Glomerular visceral epithelial cell (primary cell): ENCODE data around the gene CIROP.
A peak's percentile ranks its signal among the peaks of the same experiment; 100 is the strongest.

Experiments used
- DNase-seq: peaks from one replicate; pipeline ENCODE4 v3.0.0-alpha.2; 2016; ENCODE audit errors: extremely low spot score

The CIROP gene

GRCh38 chr14:23104591-23105347, at the start of gene CIROP:
CIROP (minus strand) TSS chr14:23104989; CDS start chr14:23104920, 69 bp downstream.
- DNase-seq: no peak

DNA sequence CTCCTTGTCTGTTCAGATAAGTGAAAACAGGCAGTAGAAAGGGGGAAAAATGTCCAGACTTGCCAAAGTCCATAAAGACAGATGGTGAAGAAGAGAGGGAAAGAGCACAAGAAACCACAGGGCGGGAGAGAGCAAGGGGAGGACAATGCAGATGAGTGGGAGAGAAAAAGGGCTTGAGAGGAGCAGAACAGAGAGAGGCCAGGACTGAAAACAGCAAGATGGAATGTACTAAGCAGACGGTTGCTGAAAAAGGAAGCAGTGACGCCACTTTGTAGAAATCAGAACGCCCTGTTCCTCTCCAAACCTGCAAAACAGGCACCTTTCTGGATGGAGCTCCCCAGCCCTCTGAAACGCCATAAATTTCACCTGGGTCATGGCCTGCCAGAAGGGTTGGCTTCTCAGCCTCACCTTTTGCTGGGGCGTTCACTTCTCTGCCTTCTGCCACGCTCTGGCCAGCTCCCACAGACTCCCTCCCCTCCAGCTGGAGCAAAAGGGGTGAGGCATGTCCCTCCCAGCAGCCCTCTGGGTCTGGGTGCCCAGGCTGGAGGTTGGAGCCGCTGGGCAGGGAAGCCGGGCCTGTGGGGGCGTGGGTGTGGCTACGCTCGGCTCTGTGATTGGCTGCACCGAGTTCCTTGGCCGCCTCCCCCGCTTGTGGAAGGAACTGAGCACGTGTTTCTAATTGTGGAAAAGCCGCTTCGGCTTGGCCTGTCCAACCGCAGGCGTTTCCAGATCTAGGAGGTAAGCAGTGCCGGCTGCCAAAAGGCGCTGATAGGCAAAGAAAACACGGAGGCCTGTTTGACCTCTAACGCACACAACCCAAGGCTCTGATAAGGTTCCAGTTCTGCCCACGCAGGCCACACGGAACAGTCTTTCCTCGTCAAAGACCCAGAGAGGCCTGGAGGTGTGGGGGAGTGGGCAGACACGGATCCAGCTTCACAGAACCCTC, 49.3 kb upstream of the CIROP start:
- no peak for DNase-seq

GRCh38 chr14:23151342-23151741, 46.6 kb upstream of the CIROP start:
- DNase-seq: no peak

- no peak for DNase-seq
Observed at GRCh38 chr14:23149745-23150144, 45.0 kb upstream of the CIROP start.

DNA sequence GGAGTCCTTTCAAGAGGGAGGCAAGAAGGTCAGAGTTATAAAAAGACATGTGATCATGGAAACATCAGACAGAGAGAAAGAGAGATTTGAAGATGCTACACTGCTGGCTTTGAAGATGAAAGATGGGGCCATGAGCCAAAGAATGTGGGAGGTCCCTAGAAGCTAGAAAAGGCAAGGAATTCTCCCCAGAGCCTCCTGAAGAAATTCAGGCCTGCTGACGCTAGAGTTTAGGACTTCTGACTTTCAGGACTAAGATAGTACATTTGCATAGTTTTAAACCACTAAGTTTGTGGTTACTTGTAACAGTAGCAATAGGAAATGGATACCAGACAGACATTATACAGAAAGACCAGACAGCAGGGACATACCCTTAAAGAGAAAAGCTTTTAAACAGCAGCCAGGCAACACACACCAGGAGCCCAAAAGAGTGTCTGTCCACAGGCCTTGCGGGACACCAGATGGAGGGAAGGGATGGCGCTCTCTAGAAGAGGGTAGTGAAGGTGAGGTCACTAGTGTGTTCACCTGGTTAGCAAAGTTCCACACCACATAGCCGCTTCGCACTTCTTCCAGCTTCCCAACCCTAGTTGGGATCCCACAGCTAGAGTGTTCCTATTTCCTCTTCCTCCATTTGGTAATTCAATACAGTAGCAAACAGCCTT, 43.9 kb upstream of the CIROP start:
- DNase-seq: no peak

DNA sequence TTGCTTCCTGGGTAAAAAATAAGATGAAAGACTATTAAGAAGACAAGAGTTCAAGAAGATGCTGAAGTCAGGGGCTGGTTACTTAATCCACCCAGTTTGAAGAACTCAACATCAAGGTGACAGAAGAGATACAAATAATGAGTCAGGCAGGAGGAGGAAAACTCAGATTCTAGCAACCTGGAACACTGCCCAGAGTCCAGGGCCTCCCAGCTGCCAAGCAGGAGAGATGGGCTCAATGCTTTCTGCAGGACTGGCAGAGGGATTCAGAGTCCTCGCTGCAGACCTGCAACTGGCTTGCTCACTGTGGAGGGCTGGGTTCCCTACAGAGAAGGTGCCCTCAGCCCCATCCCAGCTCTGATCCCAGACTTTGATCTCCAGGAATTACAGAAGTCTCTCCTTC, 42.9 kb upstream of the CIROP start:
- DNase-seq: peak; percentile 27

- no peak for DNase-seq
Observed at GRCh38 chr14:23146980-23147379, 42.2 kb upstream of the CIROP start.

DNA sequence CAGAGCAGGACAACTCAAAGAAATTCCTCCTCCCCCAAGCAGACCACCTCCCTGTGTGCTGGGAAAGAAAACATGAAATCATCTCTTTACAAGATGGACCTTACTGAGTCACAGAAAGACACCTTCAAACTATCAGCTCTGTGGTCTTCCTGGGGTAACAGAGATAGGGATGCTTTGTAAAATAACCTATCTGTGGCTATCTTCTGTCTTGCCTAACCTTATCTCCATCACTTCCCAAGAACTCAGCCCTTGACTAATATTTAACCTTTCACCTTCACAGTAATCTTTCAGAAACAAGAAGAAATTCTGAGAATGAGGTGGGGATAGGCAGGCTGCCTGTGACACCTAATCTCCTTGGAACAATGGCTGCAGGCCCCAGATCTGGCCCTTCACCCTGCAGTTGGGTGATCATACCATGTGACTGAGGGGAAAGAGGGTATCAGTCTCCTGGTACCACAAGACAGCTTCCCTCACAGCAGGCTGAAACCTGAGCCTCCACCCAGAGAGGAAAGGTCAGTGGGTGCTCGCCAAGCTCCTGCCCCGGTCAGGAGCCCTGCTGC, 41.6 kb upstream of the CIROP start:
- no peak for DNase-seq

- no peak for DNase-seq
Observed at GRCh38 chr14:23145794-23146350, 41.1 kb upstream of the CIROP start.

DNA sequence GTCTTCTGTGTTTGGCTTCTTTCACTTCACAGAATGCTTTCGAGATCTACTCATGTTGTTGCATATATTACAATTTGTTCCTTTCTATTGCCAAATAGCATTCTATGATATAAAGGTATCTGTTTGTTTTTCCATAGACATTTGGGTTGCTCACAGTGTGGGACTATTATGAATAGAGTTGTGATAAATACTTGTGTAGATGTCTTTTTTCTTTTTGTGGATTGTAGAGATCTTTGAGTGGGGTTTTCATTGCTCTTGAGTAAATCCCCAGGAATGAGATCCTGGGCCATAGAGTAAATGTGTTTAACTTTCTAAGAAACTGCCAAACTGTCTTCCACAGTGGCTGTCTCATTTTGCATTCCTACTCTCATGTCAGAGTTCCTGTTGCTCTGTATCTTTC, 39.1 kb upstream of the CIROP start:
- no peak for DNase-seq

DNA sequence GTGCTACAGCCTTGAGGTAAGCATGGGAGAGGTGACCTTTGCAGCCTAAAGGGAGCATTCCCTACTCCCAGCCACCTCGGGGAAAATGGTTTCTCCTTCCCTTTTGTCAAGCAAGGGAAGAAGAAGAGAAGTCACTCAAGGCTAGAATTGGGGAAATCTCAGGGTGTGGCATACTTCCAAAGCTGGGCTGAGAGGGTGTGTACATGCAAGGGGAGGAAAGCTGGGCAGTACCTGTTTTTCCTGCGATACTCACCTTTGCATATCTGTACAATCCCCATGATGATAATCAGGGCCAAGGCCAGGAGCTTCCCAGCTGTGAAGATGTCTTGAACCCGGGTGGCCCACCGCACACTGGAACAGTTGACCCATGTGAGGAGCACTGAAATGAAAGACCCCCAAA, 38.0 kb upstream of the CIROP start:
- no peak for DNase-seq

DNA sequence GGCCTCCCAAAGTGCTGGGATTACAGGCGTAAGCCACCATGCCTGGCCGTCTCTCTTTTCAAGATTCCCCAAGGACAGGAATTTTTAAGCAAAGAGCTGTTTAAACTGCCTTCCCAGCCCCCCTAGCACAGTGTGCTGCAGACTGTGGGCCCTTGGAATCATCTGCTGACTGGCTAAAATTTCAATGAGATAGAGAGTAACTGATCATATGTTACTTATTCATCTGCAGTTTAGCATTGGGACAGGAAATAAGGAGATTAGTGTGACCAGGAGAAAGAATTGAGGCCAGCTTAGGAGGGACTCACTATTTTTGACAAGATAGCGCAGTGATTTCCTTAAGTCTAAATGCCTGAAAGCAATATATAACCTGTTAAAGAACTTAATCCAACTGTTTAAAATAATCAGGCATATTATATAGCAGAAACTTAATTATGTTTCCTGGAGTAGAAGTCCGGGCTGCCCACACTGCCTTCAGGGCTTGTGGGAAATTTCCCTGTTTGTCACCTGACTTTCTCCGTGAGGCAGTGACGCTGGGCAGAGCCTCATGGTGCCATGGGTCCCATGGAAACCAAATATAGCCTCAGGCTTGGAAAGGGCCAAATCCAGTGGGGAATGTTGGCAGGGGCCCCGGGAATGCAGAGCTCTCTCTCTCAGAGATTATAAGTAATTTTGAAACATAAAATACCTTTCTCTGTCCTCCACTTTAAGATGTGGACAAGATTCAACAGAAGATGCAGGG, 37.1 kb upstream of the CIROP start:
- no peak for DNase-seq

- no peak for DNase-seq
Observed at GRCh38 chr14:23140371-23140770, 35.6 kb upstream of the CIROP start.

GRCh38 chr14:23139874-23140273, 35.1 kb upstream of the CIROP start:
- DNase-seq: no peak

- DNase-seq: no peak
Observed at GRCh38 chr14:23137813-23138535, 33.2 kb upstream of the CIROP start.

DNA sequence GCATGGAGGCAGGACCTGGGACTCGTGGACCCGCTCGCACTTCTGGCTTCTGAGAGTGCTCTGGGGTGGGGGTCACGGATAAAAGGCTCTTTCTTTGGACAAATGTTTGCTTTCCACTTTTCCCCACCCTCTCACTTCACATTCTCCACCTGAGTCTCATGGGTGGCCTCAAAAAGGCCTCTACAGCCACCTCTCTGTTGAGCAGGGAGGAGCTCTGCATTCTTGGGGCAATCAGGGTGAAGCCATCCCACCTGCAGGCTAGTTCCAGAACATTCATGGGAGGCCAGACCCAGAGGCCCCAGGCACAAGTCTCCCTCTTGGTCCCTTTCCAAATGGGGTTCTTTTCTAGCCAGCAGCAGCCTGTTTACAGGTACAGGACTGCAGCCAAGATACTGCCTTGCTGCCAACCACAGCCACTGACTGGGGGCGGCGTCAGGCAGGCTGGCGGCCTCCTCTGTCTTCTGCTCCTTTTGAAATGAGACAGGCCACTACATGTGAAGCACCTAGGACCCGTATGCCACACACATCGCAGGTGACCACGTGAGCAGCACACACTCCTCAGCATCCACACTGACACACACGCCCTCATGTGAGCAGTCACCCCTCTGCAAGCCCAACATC, 32.5 kb upstream of the CIROP start:
- DNase-seq: no peak

DNA sequence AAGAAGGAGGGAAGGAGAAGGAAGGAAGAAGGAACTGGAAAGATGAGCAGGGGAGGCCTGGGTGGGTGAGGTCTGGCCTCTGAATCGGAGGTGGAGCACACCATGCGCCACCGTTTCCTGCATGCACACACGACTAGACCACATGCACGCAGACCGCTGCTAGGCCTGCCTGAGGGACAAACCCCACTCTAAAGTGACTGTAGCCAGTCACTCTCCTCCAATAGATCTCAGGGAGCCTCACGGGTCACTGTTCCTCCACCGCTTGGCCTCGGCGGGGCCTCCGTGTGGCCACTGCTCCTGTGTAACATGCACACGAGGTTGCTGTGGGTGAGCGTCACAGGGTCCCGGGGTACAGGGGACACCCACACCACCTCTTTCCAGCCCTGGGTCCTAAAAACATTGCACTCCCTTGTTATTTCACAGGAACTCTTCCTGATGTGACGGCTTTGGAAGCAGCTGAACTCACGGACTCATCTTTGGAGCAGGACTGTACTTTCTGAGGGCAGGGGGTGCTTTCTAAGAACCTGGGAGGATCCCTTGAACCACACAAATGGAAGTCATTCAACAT, 31.9 kb upstream of the CIROP start:
- no peak for DNase-seq

DNA sequence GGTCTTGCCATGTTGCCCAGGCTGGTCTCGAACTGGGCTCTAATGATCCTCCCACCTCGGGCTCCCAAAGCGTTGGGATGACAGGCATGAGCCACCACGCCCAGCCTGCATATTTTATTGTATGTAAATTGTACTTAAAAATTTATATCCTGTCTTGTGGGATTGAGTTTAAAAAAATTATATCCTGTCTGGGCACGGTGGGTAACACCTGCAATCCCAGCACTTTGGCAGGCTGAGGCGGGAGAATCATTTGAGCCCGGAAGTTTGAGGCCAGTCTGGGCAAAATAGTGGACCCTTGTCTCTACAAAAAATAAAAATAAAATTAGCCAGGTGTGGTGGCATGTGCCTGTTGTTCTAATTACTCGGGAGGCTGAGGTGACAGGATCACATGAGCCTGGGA, 28.2 kb upstream of the CIROP start:
- no peak for DNase-seq

DNA sequence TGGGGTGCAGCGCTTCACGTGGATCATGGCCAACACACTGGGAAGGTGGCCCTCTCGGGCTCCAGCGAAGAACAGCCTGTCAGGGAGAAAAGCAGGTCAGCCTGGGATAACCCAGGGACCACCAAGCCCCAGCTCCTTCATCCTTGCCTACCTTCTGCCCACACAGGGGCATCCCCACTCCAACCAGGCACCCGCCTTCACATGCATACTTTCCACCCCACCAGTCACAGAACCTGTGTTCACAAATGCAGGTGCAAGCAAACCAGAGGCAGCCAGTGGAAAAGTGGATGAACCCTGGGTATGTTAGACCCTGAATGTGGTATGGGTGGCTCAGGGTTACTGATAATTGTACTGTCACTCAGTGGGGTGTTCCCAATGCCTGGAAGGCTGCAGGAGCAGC, 26.7 kb upstream of the CIROP start:
- no peak for DNase-seq

GRCh38 chr14:23130871-23131270, 26.1 kb upstream of the CIROP start:
- DNase-seq: no peak
